GM18909 (cell line): ENCODE results near the gene DNASE1L3.
A peak's percentile ranks its signal among the peaks of the same experiment; 100 is the strongest.
"Not testable (repeated sequence)": the region's sequence is repeated elsewhere in the genome, so short reads cannot be mapped to it uniquely, and the experiment has no call there.

ENCODE experiments used
- ATAC-seq: cut with Tn5 transposase; IDR thresholded peaks from one replicate; pipeline ENCODE4 v1.9.1; 2021; ENCODE audit warnings: mild to moderate bottlenecking; ENCODE audit not compliant: unreplicated experiment, poor library complexity

DNASE1L3 gene

GRCh38 chr3:58236527-58237237 lies 25.9 kb upstream of the DNASE1L3 start:
- ATAC-seq = no peak

GRCh38 chr3:58235970-58236369 lies 25.2 kb upstream of the DNASE1L3 start:
- ATAC-seq = no peak

GRCh38 chr3:58234516-58234931 lies 23.8 kb upstream of the DNASE1L3 start:
- ATAC-seq = no peak

- no peak for ATAC-seq
Measured at GRCh38 chr3:58231666-58232065, 20.9 kb upstream of the DNASE1L3 start.

- ATAC-seq = no peak
Measured at GRCh38 chr3:58230876-58231552, 20.2 kb upstream of the DNASE1L3 start.

- not testable (repeated sequence) for ATAC-seq
Measured at GRCh38 chr3:58227933-58228332, 17.2 kb upstream of the DNASE1L3 start.

GRCh38 chr3:58223855-58224254 lies 13.1 kb upstream of the DNASE1L3 start:
- ATAC-seq = no peak

- ATAC-seq = no peak
Measured at GRCh38 chr3:58222161-58222724, 11.5 kb upstream of the DNASE1L3 start.

GRCh38 chr3:58218904-58219303 lies 8.1 kb upstream of the DNASE1L3 start:
- no peak for ATAC-seq

- ATAC-seq = peak; percentile 53
Measured at GRCh38 chr3:58217209-58217811, 6.5 kb upstream of the DNASE1L3 start.

- ATAC-seq = no peak
Measured at GRCh38 chr3:58216496-58217195, 5.9 kb upstream of the DNASE1L3 start.

GRCh38 chr3:58215317-58216025 lies 4.7 kb upstream of the DNASE1L3 start:
- ATAC-seq = peak; percentile 3

- peak; percentile 82 for ATAC-seq
Measured at GRCh38 chr3:58214484-58215316, 3.9 kb upstream of the DNASE1L3 start.

- ATAC-seq = no peak
Measured at GRCh38 chr3:58209933-58210332, 839 bp downstream of the DNASE1L3 start.

GRCh38 chr3:58207954-58208353 lies 2.8 kb downstream of the DNASE1L3 start:
- ATAC-seq = no peak

GRCh38 chr3:58206406-58207011 lies 4.3 kb downstream of the DNASE1L3 start:
- no peak for ATAC-seq

GRCh38 chr3:58205981-58206380 lies 4.8 kb downstream of the DNASE1L3 start:
- ATAC-seq = no peak

- ATAC-seq = no peak
Measured at GRCh38 chr3:58204720-58205119, 6.1 kb downstream of the DNASE1L3 start.

- ATAC-seq = no peak
Measured at GRCh38 chr3:58203541-58203940, 7.2 kb downstream of the DNASE1L3 start.
